ENCODE measurements around the gene TMEM151B. TPM values are rescaled to one million over a fixed set of nuclear protein-coding genes. Genes with fewer than 3 reads are reported as not detected.

Gene TMEM151B
- polyA plus RNA-seq, 1 donor from 2014 or later: 66.0 TPM

GRCh38 chr6:44333273-44333919 is 63.1 kb downstream of the TMEM151B start:
- H3K4me2 ChIP-seq (ENCODE audit: low read length): peak overlapping the region; percentile 46
- no peaks in the 10 kb centered on the region for H3K36me3 ChIP-seq (ENCODE audit: insufficient read depth, low read length)
- H3F3A ChIP-seq (ENCODE audit: insufficient read depth, low read length, poor library complexity, severe bottlenecking): no peaks in the 10 kb centered on the region
- H3K9me2 ChIP-seq (ENCODE audit: insufficient read depth, low read length): no peaks in the 10 kb centered on the region
- H3K9me3 ChIP-seq (ENCODE audit: low read length): no peaks in the 10 kb centered on the region
- H2AFZ ChIP-seq (ENCODE audit: low read depth, low read length): no peak overlapping the region
- no peak for TF ChIP-seq CTCF (IDR thresholded peaks at IDR 0.05; ENCODE audit: poor library complexity, severe bottlenecking)
- TF ChIP-seq EP300 (conservative IDR thresholded peaks at IDR 0.05; ENCODE audit: poor library complexity, severe bottlenecking): no peak
- TF ChIP-seq EZH2 (IDR thresholded peaks at IDR 0.05; ENCODE audit: borderline replicate concordance, insufficient read depth, low read length, poor library complexity, severe bottlenecking): no peak
- TF ChIP-seq POLR2AphosphoS5 (IDR thresholded peaks at IDR 0.05): no peak
- TF ChIP-seq REST (IDR thresholded peaks at IDR 0.05; ENCODE audit: borderline replicate concordance): no peak
- TF ChIP-seq TAF1 (IDR thresholded peaks at IDR 0.05; ENCODE audit: low read depth): no peak
- no peak for TF ChIP-seq RAD21 (conservative IDR thresholded peaks at IDR 0.05)
- no peak for TF ChIP-seq MXI1 (conservative IDR thresholded peaks at IDR 0.05; ENCODE audit: poor library complexity, severe bottlenecking)
- TF ChIP-seq SMC3 (conservative IDR thresholded peaks at IDR 0.05; ENCODE audit: poor library complexity): no peak
- H3K27ac ChIP-seq (ENCODE audit: low read length): peak overlapping the region; percentile 59
- peak overlapping the region; percentile 45 for H3K4me3 ChIP-seq (ENCODE audit: low read length)
- no peaks in the 10 kb centered on the region for H3K79me2 ChIP-seq (replicated peaks; ENCODE audit: insufficient read depth, low read length)
- H3K27me3 ChIP-seq (ENCODE audit: insufficient read depth, low read depth, low read length): no peaks in the 10 kb centered on the region
- no peaks in the 10 kb centered on the region for H4K20me1 ChIP-seq (ENCODE audit: insufficient read depth)
- peak overlapping the region; percentile 38 for H3K9ac ChIP-seq (ENCODE audit: low read length)

DNA sequence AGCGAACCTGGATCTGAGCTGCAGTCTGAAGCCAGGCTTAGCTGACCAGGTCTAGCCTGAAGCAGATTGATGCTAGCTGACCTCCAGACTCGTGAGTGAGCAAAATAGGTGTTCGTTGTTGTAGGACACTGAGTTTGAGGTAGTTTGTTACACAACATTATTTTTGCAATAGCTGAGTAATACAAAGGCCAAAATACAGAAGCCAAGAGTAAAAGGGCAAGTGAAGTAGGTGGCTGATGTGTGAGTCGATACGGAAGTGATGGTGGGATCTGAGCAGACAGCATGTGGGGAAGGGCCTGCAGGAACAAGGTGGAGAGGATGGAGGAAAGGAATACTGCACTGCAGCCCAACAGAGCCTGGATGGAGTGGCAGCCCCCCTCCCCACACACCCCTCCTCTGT is 63.7 kb downstream of the TMEM151B start:
- no peaks in the 10 kb centered on the region for H3K79me2 ChIP-seq (replicated peaks; ENCODE audit: insufficient read depth, low read length)
- no peaks in the 10 kb centered on the region for H4K20me1 ChIP-seq (ENCODE audit: insufficient read depth)
- no peaks in the 10 kb centered on the region for H3K9me3 ChIP-seq (ENCODE audit: low read length)
- H3K4me2 ChIP-seq (ENCODE audit: low read length): no peak overlapping the region
- TF ChIP-seq EZH2 (IDR thresholded peaks at IDR 0.05; ENCODE audit: borderline replicate concordance, insufficient read depth, low read length, poor library complexity, severe bottlenecking) (no peak), EP300 (conservative IDR thresholded peaks at IDR 0.05; ENCODE audit: poor library complexity, severe bottlenecking) (no peak), RAD21 (conservative IDR thresholded peaks at IDR 0.05) (no peak)
- no peak overlapping the region for H3K27ac ChIP-seq (ENCODE audit: low read length)
- H3F3A ChIP-seq (ENCODE audit: insufficient read depth, low read length, poor library complexity, severe bottlenecking): no peaks in the 10 kb centered on the region
- H3K9me2 ChIP-seq (ENCODE audit: insufficient read depth, low read length): no peaks in the 10 kb centered on the region
- H3K4me3 ChIP-seq (ENCODE audit: low read length): no peak overlapping the region
- H3K27me3 ChIP-seq (ENCODE audit: insufficient read depth, low read depth, low read length): no peaks in the 10 kb centered on the region
- H3K36me3 ChIP-seq (ENCODE audit: insufficient read depth, low read length): no peaks in the 10 kb centered on the region
- H2AFZ ChIP-seq (ENCODE audit: low read depth, low read length): no peak overlapping the region
- no peak overlapping the region for H3K9ac ChIP-seq (ENCODE audit: low read length)
